GM19452 (cell line): ENCODE measurements around the gene KSR1.
A peak's percentile ranks its signal among the peaks of the same experiment; 100 is the strongest.
"Not testable (repeated sequence)": the region's sequence is repeated elsewhere in the genome, so short reads cannot be mapped to it uniquely, and the experiment has no call there.

ENCODE experiments used
- ATAC-seq: cut with Tn5 transposase; IDR thresholded peaks from one replicate; pipeline ENCODE4 v1.9.1; 2021; ENCODE audit not compliant: unreplicated experiment

The KSR1 gene

DNA sequence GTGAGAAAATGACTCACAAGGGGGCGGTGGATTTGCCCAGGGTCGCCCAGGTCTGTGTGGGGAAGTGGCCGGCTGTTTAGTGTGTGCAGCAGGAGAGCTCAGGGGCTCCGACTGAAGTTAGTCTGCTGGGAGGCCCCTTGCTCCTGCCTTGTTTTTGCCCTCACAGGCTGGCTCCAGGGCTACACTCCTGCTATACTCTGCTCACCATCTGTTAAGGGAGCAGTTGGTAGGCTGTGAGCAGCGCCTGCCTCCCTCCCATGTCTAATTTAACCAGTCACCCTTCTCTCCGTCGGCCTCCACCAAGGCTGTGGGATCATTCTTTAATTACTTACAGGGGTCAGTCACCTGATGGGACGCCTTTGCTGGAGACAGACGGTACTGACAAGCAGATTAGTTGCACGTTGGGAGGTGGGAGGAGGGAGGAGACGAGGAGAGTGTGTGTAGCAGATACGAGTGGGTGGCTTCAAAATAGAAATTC, 35.5 kb downstream of the KSR1 start:
- ATAC-seq, result no peak

DNA sequence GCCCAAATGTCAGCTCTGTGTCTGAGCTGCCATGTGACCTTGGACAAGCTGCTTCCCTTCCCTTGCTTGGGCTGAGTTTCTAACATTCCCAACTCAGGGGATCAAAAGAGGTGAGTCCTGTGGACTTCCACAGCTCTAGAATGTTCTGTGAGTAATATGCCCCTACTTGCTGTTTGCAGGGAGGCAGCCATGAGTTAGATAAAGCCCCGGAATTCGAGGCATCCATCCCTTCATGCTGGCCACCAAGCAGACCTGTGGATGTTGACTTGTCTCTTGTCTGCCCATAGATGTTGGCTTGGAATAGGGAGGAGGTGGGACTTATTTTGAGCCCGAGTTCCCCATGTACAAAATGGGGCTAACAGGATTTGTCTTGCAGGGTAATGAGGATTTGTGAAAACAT, 36.2 kb downstream of the KSR1 start:
- ATAC-seq, result no peak

DNA sequence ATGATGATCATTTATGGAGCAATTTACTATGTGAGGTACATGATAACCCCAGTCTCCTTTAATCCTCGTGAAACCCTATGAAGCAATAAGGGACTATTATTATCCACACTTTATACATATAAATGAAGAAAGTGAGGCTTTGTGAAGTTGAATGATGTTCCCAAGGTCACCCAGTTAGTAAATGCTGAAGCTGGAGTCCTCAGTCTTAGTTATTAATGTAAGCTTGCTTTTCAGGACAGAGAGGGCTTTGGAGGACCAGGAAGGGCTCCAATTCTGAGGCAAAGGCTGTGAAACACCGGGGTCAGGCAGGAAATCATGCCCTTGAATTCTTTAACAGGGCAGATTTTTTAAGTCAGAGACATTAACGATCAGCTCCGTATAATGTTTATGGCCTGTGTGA, 36.8 kb downstream of the KSR1 start:
- no peak for ATAC-seq

DNA sequence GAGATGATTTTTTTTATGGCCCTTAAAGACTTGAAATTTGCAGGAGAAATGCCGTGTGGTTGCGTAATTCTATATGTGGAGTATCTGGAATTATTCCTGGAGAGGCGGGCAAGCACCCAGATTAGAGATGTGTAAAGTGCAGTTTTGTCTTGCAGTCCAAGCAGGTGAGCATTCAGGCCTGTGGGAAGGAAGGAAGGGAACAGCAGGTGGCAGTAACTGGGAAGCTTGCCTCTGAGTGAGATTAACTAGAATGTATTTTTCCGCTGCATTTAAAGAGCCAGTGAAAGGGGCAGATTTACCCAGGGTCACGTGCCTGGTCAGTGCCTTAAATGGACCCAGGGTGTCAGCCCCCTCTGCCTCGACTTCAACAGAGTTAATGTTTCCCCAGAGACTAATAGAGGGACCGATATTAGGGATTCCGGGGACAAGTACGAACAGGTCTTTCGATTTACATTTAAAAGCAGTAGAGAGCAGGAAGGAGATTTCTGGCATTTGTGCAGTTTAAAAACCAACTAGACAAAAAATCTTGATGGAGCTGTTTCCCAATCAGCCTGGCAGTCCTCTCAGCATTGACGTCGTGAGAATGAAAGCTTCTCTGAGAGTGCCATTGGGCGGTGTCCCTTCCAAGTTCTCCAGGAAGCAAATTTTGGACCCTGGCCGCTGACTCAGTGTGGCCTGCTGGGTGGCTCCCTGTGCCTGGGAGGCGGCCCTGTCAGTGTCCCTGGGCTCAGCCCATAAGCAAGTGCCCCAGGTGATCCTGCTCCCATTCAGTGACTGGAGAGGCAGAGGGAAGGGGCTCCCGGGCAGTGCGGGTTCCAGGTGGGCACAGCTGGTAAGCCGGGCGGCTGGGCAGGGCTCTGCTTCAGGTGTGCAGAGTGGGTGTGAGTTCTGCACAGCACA, 38.2 kb downstream of the KSR1 start:
- ATAC-seq, result no peak

DNA sequence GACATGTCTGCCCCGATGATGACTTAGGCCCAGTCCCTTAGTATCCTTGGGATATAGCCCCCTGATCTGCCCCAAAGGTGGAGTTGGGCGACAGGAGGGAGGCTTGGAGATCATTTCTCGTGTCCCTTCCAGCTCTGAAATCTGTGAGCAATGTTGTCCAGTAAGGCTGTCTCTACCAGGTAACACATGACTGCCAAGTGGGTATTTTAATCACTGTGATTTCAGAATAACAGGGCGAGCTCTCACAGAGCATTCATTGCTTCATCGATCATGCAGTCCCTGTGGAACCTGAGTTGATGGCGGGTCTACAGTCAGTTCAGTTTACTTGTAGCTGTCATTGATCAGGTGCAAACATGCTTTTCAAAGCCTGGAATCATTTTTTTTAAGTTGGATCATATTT, 39.2 kb downstream of the KSR1 start:
- no peak for ATAC-seq

DNA sequence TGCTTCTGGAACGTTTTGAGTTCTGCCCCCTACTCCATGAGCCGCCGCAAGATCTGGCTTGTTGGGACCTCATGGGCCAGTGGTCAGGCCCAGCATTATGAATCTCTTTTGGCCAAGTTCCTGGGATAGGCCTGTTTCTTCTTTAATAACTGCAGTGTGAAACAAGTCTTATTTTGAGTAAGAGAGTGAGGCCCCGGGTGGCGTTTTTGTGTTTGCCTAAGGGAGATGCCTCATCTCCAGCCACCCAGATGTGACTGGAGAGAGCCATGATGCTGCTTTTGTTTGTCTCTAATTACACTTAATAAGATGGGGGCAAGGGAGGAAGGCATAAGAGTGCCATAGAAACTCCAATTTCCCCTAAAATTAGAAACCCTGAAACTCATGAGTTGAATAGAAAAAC, 39.8 kb downstream of the KSR1 start:
- ATAC-seq, result peak; percentile 36

DNA sequence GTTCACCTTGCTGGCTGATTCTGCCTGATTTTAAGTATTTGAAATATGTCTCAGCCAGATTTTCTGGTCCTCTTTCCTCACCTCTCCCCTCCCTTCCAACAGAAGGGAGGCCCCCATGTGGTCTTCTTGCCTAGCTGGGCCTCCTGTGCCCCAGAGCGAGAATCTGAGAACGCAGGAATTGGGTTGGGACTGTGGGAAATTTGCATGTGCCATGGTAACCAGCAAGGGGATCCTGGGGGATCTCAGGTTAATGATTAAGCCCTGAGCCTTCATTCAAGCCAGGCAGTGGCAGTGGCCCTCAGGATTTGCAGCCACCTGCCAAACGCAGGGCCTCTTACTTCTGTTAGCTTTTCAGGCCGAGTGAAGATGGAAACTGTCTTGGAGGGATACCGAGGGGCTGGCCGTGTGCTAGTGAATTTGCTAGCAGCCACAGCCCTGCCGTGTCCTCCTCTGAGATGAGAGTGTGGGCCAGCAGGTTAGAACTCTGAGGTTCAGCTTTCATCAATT, 40.2 kb downstream of the KSR1 start:
- ATAC-seq, result peak; percentile 57

DNA sequence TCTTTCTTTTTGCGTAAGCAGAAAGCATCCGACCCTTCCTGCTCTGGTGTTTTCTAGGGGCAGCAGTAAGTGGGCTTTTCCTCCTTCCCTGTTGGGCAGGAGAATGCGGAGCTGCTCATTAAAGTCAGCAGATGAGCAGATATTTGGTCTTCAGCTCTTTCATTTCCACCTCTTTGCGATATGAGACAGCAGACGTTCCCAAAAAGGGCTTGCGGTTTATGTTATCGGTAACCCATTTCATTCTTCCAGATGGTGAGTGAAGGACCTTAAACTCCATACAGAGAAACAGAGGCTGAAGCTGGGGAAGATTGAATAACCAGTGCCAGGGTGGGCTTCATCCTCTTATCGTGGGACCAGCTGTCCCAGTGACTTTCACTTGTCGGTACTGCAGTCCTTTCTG, 40.7 kb downstream of the KSR1 start:
- no peak for ATAC-seq

DNA sequence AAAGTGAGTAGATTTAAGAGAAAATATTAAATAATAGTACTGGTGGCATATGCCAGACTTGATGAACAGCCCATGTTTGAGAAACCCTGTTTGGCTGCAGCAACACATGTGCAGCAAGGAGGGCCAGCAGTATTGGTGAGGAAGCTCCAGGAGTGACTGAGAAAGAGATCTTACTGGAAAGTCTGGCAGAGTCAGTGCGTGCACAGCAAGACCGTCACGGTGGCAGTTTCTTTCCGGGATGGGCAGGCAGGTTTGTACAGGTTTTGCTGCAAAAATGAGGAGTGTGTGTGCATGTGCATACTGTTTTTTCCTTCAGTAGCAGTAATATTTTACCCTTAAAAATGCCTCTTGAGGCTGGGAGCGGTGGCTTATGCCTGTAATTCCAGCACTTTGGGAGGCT, 41.4 kb downstream of the KSR1 start:
- no peak for ATAC-seq

DNA sequence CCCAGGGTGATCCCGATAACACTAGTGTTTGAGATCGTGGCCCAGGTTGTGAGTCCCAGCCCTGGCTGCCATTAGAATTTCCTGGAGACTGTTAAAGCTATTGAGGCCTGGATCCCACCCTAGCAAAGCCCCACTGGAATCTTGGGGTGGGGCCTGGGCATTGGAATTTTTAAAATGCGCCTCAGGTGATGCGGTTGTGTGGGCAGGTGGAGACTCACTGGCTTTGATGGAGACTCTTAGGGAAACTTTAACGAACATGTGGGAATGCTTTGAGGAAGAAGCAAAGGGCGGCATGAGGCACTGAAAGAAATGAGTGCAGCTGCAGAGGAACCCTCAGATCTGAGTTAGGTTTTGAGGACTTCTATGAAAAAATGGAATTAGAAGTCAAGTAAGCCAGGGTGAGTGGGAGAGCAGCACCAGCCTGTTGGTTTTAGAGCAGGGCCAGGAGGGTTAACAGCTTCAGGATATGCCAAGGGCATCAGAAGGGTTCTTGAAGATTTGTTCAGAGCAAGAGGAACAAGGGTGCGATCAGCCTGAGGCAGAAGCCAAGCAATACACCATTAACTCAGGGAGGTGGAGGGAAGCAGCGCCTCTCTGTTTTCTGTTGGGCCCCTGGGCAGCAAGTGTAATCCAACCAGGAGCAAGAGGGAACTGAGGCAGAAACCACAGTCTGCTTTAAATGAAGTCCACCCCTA, 42.5 kb downstream of the KSR1 start:
- no peak for ATAC-seq

DNA sequence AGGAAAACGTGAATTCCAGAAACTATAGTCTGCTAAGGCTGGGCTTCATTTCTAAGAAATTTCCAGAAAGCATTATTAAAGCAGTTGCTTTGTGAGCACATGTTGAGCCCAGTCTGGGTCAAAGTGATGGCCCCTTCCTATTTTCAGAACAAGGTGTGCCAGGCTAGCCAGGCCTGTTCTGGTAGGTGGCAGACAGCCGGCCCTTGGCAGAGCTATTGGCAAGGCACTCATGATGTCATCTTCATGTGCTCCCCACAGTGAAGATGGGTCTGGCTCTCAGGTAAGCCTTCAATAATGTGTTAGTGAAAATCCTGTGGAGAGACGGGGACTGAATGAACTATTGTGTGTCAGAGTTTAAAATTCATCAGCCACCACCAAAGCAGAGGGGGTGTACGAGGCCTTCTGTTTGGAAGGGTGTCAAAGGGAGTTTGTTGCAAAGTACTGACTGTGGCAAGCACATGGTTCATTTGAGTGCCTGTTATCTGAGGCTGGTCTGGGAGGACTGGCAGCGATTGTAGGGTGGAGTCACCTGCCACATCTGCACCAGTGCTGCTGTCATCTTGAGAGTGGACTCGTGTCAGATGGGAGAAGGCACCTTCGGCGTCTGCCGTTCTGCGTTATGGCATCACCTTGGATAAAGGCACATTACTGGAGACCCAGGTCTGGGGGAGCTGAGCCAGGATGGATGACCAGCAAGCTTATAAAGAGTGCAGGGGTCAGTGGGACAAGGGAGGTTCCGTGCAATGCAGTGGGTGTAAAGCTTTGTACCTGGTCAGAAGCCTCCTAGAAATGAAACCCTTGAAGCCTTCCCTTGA, 43.4 kb downstream of the KSR1 start:
- no peak for ATAC-seq

DNA sequence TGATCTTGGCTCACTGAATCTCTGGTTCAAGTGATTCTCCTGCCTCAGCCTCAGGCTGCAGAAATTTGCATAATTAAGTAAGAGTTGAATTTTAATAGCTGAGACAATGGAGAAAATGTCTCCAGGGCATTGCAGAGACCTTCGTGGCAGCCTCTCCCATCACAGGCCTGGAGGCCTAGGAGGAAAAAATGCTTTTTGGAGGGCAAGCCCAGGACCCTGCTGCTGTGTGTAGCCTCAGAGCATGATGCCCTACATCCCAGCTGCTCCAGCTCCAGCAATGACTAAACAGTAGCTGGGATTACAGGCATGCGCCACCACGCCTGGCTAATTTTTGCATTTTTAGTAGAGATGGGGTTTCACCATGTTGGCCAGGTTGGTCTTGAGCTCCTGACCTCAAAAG, 45.1 kb downstream of the KSR1 start:
- not testable (repeated sequence) for ATAC-seq

DNA sequence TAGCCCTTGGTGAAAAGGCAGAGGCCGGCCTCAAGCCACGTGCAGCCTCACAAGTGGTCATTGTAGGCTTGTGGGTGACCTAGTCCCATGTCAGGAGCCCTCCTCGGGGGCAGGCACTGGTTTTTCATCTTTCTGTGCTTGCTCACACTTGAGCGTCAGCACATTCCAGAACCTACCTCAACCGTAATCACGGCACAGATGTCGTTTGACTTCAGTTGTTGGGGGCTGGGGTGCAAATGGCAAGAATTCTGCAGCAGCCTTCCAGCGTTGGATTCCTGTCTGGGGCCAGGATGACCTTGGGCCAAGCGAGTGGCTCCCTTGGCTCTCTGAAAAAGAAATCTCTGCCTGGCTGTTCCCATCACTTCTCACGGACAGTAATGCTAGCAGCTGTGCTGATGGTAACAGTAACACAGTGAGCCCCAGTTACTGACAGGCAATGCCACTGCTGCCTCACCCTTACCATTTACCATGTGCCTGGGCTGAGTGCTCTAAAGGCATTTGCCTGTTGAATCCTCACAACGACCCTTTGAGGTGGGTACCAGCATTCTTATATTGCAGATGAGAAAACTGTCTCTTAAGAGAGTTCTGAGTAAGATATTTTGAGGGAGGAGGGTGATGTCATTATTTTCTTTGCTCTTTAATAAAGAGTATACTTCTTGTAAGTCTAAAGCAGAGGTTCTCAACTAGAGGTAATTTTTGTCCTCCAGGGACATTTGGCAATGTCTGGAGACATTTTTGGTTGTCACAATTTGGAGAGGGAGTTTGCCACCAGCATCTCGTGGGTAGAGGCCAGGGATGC, 46.5 kb downstream of the KSR1 start:
- no peak for ATAC-seq

DNA sequence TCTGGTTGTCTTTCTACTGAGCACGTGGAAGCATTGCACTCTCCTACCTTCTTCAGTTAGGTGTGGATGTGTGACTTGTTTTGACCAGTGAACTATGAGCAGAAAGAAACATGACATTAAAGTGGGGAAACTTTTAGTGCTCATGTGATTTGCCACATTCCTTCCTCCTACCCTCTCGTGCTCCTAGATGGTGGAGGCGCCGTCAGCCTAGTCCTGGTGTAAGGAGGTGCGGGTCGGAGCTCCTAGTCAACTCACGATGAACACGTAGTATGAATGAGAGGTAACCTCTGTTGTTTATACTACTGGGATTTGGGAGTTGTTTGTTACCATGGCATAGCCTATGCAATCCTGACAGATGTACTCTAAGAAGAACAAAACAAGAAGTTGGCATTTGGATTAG, 47.4 kb downstream of the KSR1 start:
- no peak for ATAC-seq

DNA sequence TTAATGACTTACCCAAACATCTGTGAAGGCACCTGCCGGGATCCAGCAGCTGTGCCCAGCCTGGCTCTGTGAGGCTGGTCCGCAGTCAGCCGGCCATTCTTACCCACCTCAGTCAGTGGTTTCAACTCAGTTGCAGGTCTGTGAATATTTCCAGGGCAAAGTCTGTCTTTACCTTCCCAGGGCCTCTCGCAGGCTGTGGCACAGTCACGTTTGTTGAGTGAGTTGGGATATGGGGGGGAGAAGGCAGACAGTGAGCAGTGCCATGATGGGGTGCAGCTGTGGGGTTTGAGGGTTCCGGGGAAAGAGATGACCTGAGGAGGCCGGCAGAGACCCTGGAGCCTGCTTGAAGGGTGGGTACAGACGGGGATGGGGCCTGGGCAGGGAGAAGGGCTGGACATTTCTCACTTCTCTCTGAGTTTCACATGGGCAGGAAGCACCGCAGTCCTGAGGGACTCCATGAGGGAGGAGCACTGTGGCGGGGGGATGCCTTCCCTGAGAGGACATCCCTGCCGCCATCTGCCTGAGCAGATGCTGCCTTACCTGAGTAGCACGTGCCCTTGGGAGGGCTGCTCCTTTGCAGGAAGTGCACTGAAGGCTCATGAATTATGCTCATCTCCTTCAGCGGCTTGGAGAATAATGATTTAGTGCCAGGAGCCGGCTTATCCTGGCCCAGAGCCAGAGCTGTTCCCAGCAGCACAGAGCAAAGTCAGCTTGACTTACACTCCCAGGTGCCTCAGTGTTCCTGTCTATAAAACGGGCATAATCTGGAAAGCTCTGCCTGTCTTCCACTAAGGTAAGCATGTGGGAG, 48.1 kb downstream of the KSR1 start:
- no peak for ATAC-seq

DNA sequence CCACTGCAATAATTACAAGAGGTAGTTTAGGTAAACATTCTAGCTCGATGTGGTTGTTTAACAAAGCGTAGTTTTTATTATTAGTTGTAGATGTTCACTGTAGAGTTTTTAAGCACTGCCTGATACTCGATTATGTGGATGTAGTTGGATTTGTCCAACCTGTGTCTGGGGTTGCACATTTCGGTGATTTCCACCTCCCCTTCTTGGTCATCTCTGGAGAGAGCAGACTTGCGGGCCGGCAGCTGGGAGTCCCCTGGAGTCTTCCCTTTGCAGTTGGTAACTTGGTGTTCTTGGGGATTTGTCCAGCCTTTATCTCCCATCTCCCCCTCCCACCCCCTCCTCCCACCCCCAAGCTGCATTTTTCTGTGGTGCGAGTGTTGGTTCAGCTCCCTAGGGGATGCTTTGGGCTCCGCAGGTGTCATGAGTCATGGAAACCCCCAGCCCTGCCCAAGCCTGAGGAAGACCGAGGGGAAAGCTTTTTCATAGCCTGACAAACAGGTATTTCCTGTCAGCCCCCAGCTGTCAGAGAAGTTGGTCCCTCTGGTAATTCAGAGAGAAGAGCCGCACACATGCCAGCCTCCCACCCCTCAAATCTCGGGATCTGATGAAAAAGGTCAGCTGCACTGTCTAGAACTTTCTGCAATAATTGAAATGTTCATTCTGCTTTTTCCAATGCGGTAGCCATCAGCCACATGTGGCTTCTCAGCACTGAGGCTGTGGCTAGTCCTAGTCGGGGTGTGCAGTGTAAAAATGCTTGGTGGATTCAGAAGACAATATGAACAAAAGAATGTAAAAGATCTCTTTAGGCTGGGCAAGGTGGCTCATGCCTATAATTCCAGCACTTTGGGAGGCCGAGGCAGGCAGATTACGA, 50.3 kb downstream of the KSR1 start:
- peak; percentile 75 for ATAC-seq

DNA sequence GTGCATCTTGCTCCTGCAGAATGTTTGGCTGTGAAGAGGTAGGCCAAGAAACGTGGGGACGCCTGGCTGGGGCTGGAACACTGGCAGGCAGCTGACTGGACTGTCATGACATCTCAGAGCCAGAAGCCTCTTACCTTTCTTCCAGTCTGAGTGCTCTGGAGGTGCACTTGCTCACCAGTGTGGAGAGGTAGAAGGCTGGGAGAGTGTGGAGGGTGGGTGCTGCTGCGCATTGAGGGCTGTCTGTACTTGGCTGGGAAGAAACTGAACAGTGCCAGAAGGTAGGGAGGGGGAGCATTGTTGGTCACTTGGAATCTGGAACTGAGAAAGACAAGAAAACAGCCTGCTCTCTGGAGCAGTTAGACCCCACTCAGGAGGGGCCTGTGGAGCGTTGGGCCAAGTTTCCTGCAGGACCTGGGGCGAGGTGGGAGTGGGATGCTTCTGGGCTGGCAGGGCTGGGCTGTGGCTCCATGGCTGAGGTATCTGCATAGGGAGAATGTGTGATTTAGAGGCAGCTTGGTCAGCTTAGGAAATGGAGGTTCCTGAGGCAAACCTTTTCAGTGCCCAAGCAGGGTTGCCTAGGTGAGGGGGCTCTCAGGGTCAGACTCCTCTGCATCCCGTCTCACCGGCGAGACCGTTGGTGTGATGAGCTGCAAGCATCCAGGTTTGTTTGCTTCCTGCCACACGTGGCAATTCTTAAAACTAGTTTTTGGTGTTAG, 55.1 kb downstream of the KSR1 start:
- no peak for ATAC-seq

DNA sequence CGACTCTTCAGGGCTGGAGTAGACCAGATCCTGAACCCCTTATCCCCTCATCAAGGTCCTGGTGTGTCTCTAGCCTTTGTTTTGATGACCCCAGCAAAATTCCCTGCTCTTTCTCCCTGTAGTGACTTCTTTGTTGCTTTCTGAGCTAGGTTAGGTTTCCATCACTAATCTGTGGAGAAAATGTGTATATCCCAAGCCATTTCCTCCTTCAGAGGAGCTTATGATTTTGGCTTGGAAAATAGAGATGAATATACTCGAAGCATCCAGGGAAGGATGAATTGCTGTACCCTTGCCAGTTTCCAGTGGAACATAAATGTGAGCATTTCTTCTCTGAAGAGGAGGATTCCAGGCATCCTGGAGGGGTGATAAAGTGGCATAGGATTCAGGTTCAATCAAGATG, 55.8 kb downstream of the KSR1 start:
- no peak for ATAC-seq
